Ishikawa (cell line): ENCODE results near the gene ETV6.

Experiments used
- CEBPB ChIP-seq: IDR thresholded peaks from 2 replicates; pipeline ENCODE4 v1.6.1; 2012
- CREB1 ChIP-seq: IDR thresholded peaks from 2 replicates; pipeline ENCODE4 v1.6.1; 2012; ENCODE audit warnings: low read depth
- EGR1 ChIP-seq: IDR thresholded peaks from 2 replicates; pipeline ENCODE4 v1.6.1; 2012
- EP300 ChIP-seq: IDR thresholded peaks from 2 replicates; pipeline ENCODE4 v1.6.1; 2012; ENCODE audit warnings: borderline replicate concordance
- FOXM1 ChIP-seq: IDR thresholded peaks from 2 replicates; pipeline ENCODE4 v1.6.1; 2012; ENCODE audit warnings: low read depth, borderline replicate concordance
- MAX ChIP-seq: IDR thresholded peaks from 2 replicates; pipeline ENCODE4 v1.6.1; 2012
- NFIC ChIP-seq: IDR thresholded peaks from 2 replicates; pipeline ENCODE4 v1.6.1; 2012
- RAD21 ChIP-seq: IDR thresholded peaks from 2 replicates; pipeline ENCODE4 v1.6.1; 2012; ENCODE audit warnings: low read depth
- TAF1 ChIP-seq: IDR thresholded peaks from 2 replicates; pipeline ENCODE4 v1.6.1; 2012; ENCODE audit warnings: low read depth, mild to moderate bottlenecking
- TCF12 ChIP-seq: IDR thresholded peaks from 2 replicates; pipeline ENCODE4 v1.6.1; 2012; ENCODE audit warnings: low read depth
- TEAD4 ChIP-seq: IDR thresholded peaks from 2 replicates; pipeline ENCODE4 v1.6.1; 2012
- USF1 ChIP-seq: IDR thresholded peaks from 2 replicates; pipeline ENCODE4 v1.6.1; 2012
- YY1 ChIP-seq: IDR thresholded peaks from 2 replicates; pipeline ENCODE4 v1.6.1; 2012; ENCODE audit warnings: low read depth
- ZBTB7A ChIP-seq: IDR thresholded peaks from 2 replicates; pipeline ENCODE4 v1.6.1; 2012; ENCODE audit warnings: low read depth
- TF ChIP-seq, protein P1 (sequence below): IDR thresholded peaks from 2 replicates; pipeline ENCODE4 v1.6.1; 2012; ENCODE audit warnings: low read depth, mild to moderate bottlenecking

The ETV6 gene

GRCh38 chr12:11863988-11864387 lies 214.5 kb downstream of the ETV6 start:
- TF ChIP-seq TCF12: no peak
- TF ChIP-seq YY1: no peak
- no peak for TF ChIP-seq USF1
- no peak for TF ChIP-seq CREB1

GRCh38 chr12:11865824-11866223 lies 216.3 kb downstream of the ETV6 start:
- TF ChIP-seq EP300 (no peak), YY1 (no peak), USF1 (no peak), NFIC (no peak), MAX (no peak), ZBTB7A (no peak), CEBPB (no peak), EGR1 (no peak), RAD21 (no peak), TCF12 (no peak), TEAD4 (no peak), CREB1 (no peak)
- TF ChIP-seq, protein P1, sequence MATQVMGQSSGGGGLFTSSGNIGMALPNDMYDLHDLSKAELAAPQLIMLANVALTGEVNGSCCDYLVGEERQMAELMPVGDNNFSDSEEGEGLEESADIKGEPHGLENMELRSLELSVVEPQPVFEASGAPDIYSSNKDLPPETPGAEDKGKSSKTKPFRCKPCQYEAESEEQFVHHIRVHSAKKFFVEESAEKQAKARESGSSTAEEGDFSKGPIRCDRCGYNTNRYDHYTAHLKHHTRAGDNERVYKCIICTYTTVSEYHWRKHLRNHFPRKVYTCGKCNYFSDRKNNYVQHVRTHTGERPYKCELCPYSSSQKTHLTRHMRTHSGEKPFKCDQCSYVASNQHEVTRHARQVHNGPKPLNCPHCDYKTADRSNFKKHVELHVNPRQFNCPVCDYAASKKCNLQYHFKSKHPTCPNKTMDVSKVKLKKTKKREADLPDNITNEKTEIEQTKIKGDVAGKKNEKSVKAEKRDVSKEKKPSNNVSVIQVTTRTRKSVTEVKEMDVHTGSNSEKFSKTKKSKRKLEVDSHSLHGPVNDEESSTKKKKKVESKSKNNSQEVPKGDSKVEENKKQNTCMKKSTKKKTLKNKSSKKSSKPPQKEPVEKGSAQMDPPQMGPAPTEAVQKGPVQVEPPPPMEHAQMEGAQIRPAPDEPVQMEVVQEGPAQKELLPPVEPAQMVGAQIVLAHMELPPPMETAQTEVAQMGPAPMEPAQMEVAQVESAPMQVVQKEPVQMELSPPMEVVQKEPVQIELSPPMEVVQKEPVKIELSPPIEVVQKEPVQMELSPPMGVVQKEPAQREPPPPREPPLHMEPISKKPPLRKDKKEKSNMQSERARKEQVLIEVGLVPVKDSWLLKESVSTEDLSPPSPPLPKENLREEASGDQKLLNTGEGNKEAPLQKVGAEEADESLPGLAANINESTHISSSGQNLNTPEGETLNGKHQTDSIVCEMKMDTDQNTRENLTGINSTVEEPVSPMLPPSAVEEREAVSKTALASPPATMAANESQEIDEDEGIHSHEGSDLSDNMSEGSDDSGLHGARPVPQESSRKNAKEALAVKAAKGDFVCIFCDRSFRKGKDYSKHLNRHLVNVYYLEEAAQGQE: no peak

GRCh38 chr12:11868027-11868426 lies 218.6 kb downstream of the ETV6 start:
- no peak for TF ChIP-seq ZBTB7A
- no peak for TF ChIP-seq YY1
- TF ChIP-seq TEAD4: no peak
- TF ChIP-seq MAX: no peak
- no peak for TF ChIP-seq EGR1
- TF ChIP-seq RAD21: no peak
- no peak for TF ChIP-seq NFIC
- TF ChIP-seq EP300: no peak
- TF ChIP-seq TAF1: no peak
- no peak for TF ChIP-seq USF1
- TF ChIP-seq CEBPB: no peak
- TF ChIP-seq, protein P1: no peak
- no peak for TF ChIP-seq CREB1
- TF ChIP-seq TCF12: no peak

- TF ChIP-seq MAX (no peak), TAF1 (no peak), TCF12 (no peak), CREB1 (no peak), NFIC (no peak), TEAD4 (no peak), CEBPB (no peak)
These were observed 219.9 kb downstream of the ETV6 start for GRCh38 chr12:11869406-11869805.

DNA sequence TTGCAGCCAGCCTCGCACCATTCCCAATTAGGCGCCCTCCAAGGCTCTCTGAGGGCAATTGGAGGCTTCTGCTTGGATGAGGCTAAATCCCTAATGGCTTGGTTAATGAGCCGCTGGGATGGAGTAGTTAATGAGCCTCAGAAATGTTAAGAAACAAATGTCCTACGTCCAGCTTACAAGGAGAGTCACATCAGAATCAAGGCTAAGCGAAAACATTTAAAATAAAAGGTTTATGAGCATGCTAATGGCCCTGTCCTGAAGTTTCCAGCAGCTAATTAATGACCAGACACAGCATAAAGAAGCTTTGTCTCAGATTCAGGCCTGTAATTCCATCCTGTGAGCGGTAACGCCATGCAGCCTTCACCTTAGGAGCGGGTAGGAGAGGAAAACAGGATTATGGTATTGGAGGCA lies 220.6 kb downstream of the ETV6 start:
- TF ChIP-seq, protein P1: no peak
- TF ChIP-seq FOXM1: no peak
- TF ChIP-seq YY1: no peak
- no peak for TF ChIP-seq CEBPB
- no peak for TF ChIP-seq CREB1
- TF ChIP-seq RAD21: no peak
- TF ChIP-seq TEAD4: no peak
- TF ChIP-seq EP300: no peak
- no peak for TF ChIP-seq EGR1
- TF ChIP-seq TAF1: no peak
- no peak for TF ChIP-seq MAX
- no peak for TF ChIP-seq ZBTB7A
- TF ChIP-seq USF1: no peak
- TF ChIP-seq NFIC: no peak
- TF ChIP-seq TCF12: no peak
